Activated CD4-positive, alpha-beta T cell treated with anti-CD3 and anti-CD28 coated beads, Interleukin-2, amount 50 U/mL, for 16 hours (primary cell): ENCODE data around the gene ZNF365.
"Not testable (repeated sequence)": the region's sequence is repeated elsewhere in the genome, so short reads cannot be mapped to it uniquely, and the experiment has no call there.

Experiments
- DNase-seq: peaks from one replicate; pipeline ENCODE4 v3.0.0-alpha.2; 2020

Gene ZNF365

DNA sequence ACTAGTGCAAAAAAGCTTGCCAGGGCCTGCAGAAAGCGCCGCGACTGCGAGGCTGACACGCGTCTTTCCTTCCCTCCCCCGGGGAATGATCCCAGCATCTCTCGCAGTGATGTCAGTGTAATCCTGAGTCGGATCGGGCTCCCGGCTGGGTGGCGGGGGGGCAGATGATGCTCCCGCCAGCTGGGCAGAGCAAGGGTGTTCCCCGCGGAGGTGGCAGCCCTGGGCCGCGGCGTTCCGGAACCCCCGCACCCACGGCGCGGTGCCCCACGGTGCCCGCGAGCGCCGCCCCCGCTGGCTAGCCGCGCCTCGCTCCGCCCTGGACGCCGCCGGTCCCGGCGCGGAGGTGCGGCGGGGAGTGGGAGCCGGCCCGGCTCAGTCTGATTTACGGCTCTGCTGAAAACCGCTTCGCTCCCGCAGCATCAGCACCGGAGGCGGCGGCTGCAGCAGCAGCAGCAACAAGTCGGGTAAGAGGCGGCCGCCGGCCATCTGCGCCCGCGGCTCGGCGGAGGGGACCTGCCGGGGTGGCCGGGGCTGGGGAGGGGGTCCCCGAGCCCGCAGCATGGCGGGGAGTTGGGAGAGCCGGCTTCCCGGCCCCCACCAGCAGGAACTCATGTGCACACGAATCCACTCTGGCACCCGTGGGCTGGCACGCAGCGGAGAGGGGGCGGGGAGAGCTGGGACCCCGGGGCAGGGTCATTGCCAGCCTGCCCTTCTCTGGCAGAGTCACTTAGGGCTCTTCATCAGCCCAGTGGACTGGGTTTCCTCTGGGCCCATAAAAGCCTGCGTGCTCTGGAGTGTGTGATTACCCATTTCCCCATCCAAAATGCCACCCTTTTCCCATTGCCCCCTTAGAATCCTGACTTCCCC lies at the start of gene ZNF365:
Gene ZNF365, plus strand, starts transcription at position 375 of the 867 bp plus-strand sequence. CDS start 1,825 bp downstream, outside the sequence.
- DNase-seq = peak; percentile 28

- DNase-seq = no peak
Observed at GRCh38 chr10:62326176-62326575, 48.0 kb upstream of the ZNF365 start.

DNA sequence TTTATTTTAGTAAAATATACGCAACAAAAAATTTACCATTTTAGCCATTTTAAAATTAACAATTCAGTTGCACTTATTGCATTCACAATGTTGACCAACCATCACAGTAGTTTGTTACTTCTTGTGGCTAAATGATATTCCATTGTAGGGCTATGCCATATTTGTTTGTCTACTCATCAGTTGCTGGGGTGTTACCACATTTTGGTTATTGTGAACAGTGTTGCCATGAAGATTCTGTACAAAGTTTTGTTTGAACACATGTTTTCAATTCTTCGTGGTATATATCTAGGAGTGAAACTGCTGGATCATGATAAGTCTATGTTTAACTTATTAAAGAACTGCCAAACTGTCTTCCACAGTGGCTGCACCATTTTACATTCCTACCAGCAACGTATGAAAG lies 46.3 kb upstream of the ZNF365 start:
- DNase-seq = no peak

DNA sequence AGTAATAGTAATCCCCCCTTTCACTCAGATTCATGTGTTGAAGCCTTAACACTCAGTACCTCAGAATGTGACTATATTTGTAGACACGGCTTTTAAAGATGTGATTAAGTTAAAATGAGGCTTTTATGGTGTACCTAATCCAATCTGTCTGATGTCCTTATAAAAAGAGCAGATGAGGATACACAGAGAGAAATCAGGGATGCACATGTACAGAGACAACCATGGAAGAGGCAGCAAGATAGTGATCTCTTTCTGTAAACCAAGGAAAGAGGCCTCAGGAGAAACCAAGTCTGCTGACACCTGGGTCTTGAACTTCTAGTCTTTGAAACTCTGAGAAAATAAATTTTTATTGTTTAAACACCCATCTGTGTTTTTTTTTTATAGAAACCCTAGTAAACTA lies 44.0 kb upstream of the ZNF365 start:
- no peak for DNase-seq

DNA sequence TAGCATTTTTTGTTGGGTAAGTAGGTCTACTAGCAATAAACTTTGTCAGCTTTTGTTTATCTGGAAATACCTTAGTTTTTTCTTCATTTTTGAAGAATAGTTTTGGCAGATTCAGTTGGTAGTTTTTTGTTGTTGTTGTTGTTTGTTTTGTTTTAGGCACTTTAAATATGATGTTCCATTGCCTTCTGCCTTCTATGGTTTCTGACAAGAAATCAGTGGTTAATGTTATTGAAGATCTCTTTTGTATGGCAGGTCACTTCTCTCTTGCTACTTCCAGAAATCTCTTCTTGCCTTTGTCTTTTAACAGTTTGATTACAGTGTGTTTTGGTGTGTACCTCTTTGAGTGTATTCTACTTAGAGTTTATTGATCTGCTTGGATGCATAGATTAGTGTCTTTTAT lies 41.8 kb upstream of the ZNF365 start:
- no peak for DNase-seq

GRCh38 chr10:62333135-62333889 lies 40.9 kb upstream of the ZNF365 start:
- no peak for DNase-seq

GRCh38 chr10:62333988-62334682 lies 40.0 kb upstream of the ZNF365 start:
- DNase-seq = no peak

- DNase-seq = no peak
Observed at GRCh38 chr10:62335326-62335725, 38.8 kb upstream of the ZNF365 start.

GRCh38 chr10:62336404-62336803 lies 37.8 kb upstream of the ZNF365 start:
- DNase-seq = no peak

- no peak for DNase-seq
Observed at GRCh38 chr10:62341419-62341818, 32.8 kb upstream of the ZNF365 start.

DNA sequence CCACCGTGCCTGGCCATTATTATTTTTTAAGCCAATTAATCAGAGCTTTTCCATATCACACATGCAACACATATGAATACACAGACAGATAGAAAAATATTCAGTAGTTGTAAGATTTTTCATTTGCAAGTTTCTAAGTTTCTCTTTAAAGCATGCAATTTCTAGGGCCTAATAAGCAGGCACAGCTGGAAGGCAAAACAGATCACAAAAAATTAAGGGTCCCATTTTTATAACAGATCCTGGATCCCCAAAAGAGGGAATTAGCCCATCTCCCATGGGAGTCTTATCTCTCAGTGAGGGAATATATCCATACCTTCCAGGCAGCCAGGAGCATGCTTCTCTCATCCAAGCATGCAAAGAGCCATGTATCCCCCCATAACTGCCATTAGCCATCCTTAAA lies 31.2 kb upstream of the ZNF365 start:
- DNase-seq = no peak

DNA sequence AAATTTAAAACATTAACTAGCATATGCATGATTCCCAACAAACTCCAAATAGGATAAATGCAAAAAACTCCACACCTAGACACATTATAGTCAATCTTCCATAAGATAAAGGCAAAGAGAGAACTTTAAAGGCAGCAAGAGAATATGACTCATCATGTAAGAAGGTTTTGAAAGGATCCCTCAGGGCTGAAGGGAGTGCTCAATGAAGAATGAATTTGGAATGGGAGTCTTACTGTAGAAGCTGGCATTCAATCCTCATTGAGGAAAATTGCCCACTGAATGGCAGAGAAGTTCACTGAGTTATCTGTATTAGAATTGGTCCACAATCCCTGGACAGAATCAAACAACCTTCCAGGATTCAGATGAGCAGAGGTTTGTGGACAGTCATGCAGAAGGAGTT lies 26.1 kb upstream of the ZNF365 start:
- DNase-seq = no peak

GRCh38 chr10:62352356-62352970 lies 21.7 kb upstream of the ZNF365 start:
- DNase-seq = no peak

GRCh38 chr10:62354916-62355315 lies 19.3 kb upstream of the ZNF365 start:
- DNase-seq = no peak

DNA sequence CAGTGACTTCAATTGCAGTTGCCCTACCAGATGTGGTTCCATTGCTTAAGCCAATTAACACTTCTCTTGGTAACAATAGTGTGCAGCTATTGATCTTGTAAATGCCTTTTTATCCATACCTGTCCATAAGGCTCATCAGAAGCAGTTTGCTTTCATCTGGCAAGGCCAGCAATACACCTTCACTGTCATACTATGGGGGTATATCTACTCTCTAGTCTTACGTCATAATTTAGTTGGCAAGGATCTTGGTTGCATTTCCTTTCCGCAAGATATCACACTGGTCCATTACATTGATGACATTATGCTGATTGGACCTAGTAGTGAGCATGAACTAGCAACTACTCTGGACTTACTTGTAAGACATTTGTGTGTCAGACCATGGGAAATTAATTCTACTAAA lies 17.7 kb upstream of the ZNF365 start:
- no peak for DNase-seq

DNA sequence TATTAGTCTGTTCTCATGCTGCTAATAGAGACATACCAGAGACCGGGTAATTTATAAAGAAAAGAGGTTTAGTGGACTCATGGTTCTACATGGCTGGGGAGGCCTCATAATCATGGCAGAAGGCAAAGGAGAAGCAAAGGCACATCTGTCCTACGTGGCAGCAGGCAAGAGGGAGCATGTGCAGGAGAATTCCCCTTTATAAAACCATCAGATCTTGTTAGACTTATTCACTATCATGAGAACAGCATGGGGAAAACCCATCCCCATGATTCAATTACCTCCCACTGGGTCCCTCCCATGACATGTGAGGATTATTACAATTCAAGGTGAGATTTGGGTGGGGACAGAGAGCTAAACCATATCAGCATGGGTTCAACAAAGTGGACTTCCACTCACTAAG lies 16.0 kb upstream of the ZNF365 start:
- DNase-seq = not testable (repeated sequence)

DNA sequence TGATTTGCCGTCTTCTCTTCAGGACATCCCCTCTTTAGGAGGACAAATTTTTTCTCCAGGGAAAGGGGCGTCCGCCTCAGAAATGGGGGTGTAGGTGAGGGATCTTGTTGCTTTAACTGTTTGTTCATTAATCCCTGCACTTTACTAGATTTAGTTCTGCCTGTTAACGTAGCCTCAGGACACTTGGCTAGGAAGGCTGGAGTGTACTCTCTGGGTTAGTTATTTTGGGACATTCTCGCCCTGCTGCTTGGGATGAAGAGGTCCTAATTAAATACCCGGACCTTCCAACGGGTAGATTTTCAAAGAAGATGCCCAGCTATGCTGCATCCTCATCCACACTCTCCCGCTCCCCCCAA lies 552 bp upstream of the ZNF365 start:
- DNase-seq = no peak

GRCh38 chr10:62374862-62375710 lies 917 bp downstream of the ZNF365 start:
- no peak for DNase-seq

DNA sequence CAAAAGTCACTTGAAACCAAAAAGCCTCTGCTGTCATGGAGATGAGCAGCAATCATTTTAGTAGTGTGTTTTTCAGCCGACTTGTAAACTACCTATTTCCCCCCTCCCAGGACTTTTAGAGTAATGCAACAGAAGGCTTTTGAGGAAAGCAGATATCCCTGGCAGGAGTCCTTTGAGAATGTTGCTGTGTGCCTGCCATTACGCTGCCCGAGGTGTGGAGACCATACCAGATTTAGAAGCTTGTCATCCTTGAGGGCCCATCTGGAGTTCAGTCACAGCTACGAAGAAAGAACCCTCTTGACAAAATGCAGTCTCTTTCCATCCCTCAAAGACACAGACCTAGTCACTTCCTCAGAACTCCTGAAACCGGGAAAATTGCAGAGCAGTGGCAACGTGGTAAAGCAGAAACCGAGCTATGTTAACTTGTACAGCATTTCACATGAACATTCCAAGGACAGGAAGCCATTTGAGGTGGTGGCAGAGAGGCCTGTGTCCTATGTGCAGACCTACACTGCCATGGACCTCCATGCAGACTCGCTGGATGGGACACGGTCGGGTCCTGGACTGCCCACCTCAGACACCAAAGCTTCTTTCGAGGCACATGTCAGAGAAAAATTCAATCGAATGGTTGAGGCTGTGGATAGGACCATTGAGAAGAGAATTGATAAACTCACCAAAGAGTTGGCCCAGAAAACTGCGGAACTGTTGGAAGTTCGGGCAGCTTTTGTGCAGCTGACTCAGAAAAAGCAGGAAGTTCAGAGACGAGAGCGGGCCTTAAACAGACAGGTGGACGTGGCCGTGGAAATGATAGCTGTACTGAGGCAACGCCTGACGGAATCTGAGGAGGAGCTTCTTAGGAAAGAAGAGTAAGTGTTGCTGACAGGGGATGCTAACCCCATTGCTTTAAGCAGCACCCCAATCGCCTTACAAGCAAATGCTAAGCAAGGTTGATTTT lies 2.2 kb downstream of the ZNF365 start:
- DNase-seq = no peak

DNA sequence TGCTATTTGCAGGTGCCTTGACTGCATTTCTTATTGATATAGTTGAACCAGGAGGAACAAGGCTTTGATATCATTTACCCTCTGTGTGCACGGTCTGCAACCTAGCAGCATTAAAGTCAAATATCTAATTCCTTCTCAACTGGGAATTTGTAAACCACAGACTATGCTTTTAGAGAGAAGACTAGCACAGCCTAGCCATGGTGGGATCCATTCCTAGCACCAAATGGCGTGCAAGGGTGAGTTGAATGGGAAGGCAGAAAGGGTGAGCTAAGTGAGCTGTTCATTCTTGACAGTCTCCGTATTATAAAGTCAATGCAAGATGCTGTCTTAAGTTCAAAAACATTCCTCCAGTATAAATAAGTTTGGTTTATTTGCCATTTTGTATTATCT lies 2.9 kb downstream of the ZNF365 start:
- DNase-seq = no peak

DNA sequence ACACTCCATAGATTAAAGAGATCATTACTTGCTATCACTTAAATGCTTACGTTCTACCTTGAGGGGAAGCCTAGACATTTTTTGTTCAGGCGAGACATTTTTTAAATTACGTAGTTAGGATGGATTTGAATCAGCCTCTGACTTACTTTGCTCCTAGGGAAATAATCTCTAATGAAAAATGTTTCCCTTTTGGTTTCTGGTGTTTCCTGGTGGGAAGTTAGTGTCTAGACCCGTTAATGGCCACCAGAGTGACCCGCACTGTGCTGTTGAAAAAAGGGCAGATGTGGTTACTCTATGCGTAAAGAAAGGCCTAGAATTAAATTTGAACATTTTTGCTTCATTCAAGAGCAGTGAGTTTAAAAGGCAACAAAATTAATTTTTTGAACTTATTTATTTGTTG lies 3.8 kb downstream of the ZNF365 start:
- DNase-seq = no peak
